Glomerular endothelial cell (primary cell): Measurements from ENCODE around the gene TCTN2. TPM values are rescaled to one million over a fixed set of nuclear protein-coding genes. Genes with fewer than 3 reads are reported as not detected.

Experiments used
- DNase-seq: peaks from one replicate; pipeline ENCODE4 v3.0.0-alpha.2; 2011; ENCODE audit warnings: low read depth, low spot score; ENCODE audit errors: extremely low read depth
- total RNA-seq: library from RNA; depleted of rRNA; stranded (reverse); fragments of >200 nt; gene quantifications from 2 replicates; pipeline ENCODE4 v1.2.3, GENCODE V29; 2015

Gene TCTN2
- total RNA-seq, 1 donor from 2014 or later = 10.2 TPM

DNA sequence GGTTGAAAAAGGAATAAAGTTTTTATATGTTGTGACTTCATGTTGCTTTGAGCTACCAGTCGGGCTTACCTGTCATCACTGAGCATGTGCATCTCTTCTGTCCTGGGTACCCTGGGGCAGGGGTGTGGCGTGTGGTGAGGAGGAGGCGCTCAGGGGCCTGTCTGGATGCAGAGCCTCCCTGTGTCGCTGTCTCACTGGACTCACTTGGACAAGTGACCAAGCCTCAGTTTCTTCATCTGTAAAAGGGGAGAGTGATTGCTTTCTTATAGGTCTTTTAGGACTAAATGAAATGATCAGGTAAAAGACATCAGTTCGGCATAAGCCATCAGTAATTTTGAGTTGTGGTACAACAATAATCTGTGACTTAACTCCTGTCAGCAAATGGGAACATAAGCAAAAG is 63.4 kb downstream of the TCTN2 start:
- DNase-seq = no peak

DNA sequence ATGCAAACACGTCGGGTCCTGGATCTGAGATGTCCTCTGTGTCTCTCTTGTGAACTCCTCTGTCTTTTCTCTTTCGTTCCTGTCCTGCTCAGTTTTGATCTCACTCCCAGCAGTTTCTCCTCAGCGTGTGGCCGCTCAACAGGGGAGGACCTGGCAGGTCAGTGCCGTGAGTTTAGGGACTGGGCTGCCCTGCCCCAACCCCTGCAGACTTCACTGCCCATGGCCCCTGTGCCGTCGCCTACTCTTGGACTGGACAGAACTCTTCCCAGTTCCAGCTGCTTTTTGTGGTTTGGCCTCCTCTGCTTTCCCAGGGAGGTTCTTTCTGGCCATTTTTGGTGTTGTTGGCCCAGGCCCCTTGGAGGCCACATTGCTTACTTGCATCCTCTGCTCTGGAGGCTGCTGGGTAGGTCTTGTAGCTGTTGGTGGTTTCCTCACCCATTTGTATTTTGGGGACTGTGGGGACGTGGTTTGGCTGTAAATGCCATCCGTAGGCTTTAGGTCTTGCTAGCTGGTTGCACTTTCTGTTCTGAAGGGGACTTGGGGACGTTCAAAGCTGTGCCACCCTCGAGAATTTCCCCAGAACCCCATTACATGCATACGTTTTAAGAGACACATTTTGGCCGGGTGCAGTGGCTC is 71.1 kb downstream of the TCTN2 start:
- DNase-seq = no peak

DNA sequence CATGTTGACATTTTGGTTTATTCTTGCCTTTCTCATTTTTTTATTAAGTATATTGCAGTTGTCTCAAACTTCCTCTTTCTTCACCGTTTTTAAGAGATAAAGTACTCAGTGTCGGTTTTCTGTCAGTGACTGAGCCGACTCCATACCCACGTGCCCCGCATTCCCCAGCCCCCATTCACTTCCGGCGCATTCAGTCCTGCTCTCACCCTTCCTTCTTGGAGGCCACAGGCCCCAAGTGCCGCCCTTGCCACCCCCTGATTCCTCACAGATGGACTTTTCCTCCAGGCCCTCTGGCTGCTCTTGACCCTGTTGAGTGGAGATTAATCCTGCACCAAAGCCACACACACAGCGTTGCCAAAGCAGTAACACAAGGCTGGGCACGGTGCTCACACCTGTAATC is 72.1 kb downstream of the TCTN2 start:
- DNase-seq = no peak

DNA sequence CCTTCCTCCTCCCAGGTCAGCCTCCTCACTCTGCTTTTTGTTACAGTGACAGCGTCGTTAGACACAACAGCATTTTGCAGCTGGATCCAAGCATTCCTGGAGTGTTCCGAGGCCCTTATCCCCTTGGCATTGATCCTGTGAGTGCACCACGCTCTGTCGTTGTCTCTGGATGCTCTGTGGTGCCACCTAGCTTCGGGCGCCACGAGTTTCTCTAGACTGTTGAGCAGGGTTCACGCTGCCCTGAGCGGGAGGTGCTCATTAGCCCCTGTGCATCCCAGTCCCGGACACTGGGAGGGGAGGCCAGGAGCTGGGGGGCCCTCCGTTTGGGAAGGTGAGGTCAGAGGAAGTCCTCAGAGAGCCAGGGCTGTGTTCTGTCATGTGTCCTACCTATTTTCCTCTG is 73.9 kb downstream of the TCTN2 start:
- no peak for DNase-seq

DNA sequence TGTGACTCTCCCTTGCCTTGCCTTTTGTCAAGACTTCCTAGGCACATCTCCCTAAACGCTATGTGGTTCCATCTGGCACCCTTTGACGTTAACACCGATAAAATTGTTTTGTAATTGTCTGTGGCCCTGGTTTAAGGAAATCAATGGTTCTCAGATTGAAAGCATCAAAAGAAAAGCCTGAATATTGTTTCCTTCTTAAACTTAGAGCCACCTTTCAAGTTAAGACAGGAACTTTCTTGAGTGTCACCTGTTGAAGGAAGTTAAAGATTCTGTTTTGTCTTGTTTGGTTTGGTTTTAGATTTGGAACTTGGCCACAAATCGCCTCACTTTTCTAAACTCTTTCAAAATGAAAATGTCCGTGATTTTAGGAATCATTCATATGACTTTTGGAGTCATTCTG is 76.4 kb downstream of the TCTN2 start:
- no peak for DNase-seq

DNA sequence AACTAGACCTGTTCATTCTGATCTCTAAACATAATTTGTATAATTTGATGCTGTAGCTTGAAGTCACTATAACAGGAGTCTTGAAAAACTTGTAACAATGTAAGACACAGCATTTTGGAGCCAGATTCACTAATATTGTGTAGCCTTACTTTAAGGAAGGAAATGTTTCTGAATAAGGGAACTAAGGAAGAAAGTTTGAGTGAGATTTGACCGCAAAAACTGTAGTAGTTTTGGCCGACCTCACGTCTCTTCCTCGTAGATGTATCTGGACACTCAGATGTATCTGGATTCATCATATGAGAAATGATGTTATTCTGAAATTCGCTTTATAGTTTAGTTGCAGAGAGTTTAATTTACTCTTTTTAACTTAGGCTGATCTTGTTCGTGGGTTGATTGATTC is 77.2 kb downstream of the TCTN2 start:
- no peak for DNase-seq

DNA sequence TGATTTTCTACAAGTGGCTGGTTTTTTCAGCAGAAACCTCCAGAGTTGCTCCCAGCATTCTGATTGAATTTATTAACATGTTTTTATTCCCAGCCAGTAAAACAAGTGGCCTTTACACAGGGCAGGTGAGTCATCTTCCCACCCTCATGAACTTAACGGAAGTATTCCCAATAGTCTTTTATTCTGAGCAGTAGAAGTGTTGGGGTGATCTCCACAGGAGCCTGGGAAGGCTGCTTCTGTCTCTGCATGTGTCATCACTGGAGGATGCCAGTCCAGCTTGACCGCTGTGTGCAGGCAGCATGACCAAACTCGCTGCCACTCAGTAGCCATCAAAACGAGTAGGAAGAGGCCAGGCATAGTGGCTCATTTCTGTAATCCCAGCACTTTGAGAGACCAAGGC is 77.7 kb downstream of the TCTN2 start:
- DNase-seq = no peak

DNA sequence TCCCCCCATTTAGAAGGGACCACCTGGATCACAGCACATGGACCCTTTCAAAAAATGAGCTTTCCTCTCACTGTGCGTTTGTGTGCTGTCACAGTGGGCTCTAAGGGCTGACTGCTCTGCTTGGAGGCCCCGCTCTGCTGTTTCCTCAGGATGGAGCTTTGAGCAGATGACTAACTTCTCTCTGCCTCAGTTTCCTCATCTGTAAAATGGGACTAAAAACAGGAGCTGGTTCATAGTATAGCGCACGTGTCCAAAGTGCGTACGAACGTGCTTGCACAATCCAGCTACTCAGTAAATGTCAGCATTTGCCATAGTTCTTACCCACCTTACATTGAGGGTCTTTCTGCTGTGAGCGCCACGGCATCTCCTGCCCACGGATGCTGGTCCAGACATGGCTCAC is 78.4 kb downstream of the TCTN2 start:
- no peak for DNase-seq

DNA sequence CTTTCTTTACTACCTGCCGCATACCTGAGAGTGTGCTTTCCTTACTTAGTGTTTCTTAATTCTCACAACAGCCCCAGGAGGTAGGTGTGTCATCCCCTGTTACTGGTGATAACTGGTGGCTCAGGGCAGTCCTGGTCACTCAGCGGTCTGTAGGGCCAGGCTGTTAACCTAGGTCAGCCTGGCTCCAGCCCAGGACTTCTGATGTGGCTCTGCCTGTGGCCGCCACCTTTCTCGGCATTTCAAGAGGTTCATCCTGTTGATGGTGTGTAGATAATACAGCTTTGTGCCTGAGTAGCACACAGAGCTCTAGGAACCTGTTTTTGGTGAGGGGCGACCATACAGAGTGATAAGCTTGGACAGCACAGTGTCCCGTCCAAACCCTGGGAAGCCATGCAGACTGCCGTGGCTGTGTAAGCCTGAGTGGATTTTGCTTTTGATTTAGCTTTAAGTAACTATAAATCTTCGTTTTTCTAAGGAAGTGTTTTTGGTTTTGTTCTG is 79.3 kb downstream of the TCTN2 start:
- DNase-seq = no peak

DNA sequence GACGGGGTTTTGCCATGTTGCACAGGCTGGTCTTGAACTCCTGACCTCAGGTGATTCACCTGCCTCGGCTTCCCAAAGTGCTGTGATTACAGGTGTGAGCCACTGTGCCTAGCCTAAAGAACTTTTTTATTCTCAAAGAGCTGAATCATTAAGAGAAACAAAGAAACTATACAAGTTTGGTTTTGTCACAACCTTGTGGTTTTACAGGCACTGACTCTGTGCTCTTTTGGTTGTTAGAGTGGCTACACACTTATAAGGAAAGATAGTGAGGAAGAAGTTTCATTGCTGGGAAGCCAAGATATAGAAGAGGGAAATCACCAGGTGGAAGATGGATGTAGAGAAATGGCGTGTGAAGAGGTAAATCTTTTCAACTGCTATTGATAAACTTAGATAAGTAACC is 81.1 kb downstream of the TCTN2 start:
- DNase-seq = no peak

DNA sequence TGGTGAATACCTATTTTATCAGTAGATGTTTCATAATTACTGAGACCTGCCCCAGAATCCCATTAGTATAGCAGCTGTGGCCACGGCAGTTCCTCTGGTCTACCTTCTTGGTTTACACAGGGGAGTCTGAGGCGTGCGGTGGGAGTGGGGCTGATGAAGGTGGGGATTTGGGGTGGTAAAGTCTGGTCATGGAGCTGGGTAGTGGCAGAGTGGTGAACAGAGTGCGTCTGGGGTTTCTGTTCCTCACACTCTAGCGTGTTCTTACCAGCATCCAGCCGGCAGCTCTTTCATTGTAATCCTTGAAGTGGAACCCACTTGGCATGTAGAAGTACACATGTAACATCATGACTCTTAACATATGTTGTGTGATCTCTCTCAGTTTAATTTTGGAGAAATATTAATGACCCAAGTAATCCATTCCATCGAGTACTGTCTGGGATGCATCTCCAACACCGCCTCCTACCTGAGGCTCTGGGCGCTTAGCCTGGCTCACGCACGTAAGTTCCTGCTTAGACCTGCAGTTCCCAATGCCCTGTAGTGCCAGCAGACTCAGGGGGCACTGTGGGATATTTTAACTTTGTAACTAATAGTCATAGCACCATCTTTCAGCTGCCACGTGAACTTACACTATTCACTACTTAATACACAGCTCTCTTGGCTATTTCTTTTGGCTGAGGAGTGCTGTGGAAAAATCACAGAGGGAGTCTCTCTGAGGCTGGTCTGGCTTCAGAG is 83.3 kb downstream of the TCTN2 start:
- no peak for DNase-seq

DNA sequence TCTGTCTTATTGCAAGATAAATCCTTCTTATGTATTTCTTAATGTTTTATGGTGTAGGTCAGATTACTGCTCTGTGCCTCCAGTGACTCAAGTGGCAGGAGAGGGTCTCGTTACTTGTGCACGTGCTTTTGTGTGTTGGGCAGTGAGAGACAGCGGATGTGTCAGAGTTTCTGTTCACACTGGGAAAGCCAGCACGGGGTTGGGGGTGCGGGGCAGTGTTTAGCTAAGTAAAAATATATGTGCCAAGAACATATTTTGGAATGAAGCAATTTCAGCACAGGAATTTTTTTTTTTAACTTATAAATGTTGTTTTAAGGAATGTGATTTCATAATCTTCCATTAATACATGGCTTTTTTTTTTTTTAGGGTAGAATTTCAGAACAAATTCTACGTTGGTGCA is 86.6 kb downstream of the TCTN2 start:
- DNase-seq = no peak

Other genes starting within 250 kb of the TCTN2 start
- gene RILPL2, start 234.4 kb upstream of the TCTN2 start, total RNA-seq = 3.3 and 3.7 TPM in 2 replicates
- gene SNRNP35, start 213.0 kb upstream of the TCTN2 start, total RNA-seq = 11.6 and 15.7 TPM in 2 replicates
- gene RILPL1, start 137.4 kb upstream of the TCTN2 start, total RNA-seq = 29.5 and 42.2 TPM in 2 replicates
- 159 and 194 TPM in 2 replicates for gene TMED2, start 86.6 kb upstream of the TCTN2 start, total RNA-seq
- gene DDX55, start 69.0 kb upstream of the TCTN2 start, total RNA-seq = 11.9 and 20.6 TPM in 2 replicates
- 90.2 and 94.2 TPM in 2 replicates for gene EIF2B1, start 37.4 kb upstream of the TCTN2 start, total RNA-seq
- 16.4 and 22.7 TPM in 2 replicates for gene GTF2H3, start 37.3 kb upstream of the TCTN2 start, total RNA-seq
- 11.6 and 18.9 TPM in 2 replicates for gene ATP6V0A2, start 41.2 kb downstream of the TCTN2 start, total RNA-seq
- not detected in 2 replicates for gene DNAH10, start 91.2 kb downstream of the TCTN2 start, total RNA-seq